Hindlimb muscle (tissue), 1 donor: Measurements from ENCODE around the gene INPP5A. TPM values are rescaled to one million over a fixed set of nuclear protein-coding genes. Genes with fewer than 3 reads are reported as not detected.
"Not testable (repeated sequence)": the region's sequence is repeated elsewhere in the genome, so short reads cannot be mapped to it uniquely, and the experiment has no call there.

Source experiments
- DNase-seq: peaks from one replicate; pipeline ENCODE4 v3.0.0-alpha.2; 2013
- polyA plus RNA-seq: library from polyadenylated mRNA; unstranded; fragments of 120-200 nt; gene quantifications from one replicate; pipeline ENCODE4 v1.2.1, GENCODE V29; 2013; ENCODE audit not compliant: insufficient read length

INPP5A gene
- polyA plus RNA-seq: 57.4 TPM

GRCh38 chr10:132537684-132538001 lies at the start of gene INPP5A:
INPP5A (plus strand) TSS chr10:132537787; CDS start chr10:132538097, 310 bp downstream.
- no peak for DNase-seq

GRCh38 chr10:132488231-132488821 lies 49.3 kb upstream of the INPP5A start:
- no peak for DNase-seq

- no peak for DNase-seq
These were observed 48.4 kb upstream of the INPP5A start for GRCh38 chr10:132489053-132489703.

GRCh38 chr10:132489704-132490534 lies 47.7 kb upstream of the INPP5A start:
- DNase-seq: no peak

- not testable (repeated sequence) for DNase-seq
These were observed 46.1 kb upstream of the INPP5A start for GRCh38 chr10:132491534-132491933.

GRCh38 chr10:132492323-132493025 lies 45.1 kb upstream of the INPP5A start:
- no peak for DNase-seq

GRCh38 chr10:132493246-132493755 lies 44.3 kb upstream of the INPP5A start:
- no peak for DNase-seq

- DNase-seq: no peak
These were observed 43.8 kb upstream of the INPP5A start for GRCh38 chr10:132493756-132494290.

GRCh38 chr10:132494866-132495630 lies 42.5 kb upstream of the INPP5A start:
- no peak for DNase-seq

GRCh38 chr10:132496360-132497062 lies 41.1 kb upstream of the INPP5A start:
- DNase-seq: no peak

- DNase-seq: no peak
These were observed 40.4 kb upstream of the INPP5A start for GRCh38 chr10:132497063-132497680.

- no peak for DNase-seq
These were observed 39.6 kb upstream of the INPP5A start for GRCh38 chr10:132497861-132498561.

GRCh38 chr10:132498562-132499366 lies 38.8 kb upstream of the INPP5A start:
- DNase-seq: no peak

GRCh38 chr10:132499367-132499685 lies 38.3 kb upstream of the INPP5A start:
- no peak for DNase-seq

GRCh38 chr10:132500781-132501415 lies 36.7 kb upstream of the INPP5A start:
- DNase-seq: no peak

- no peak for DNase-seq
These were observed 34.9 kb upstream of the INPP5A start for GRCh38 chr10:132502544-132503300.

GRCh38 chr10:132503581-132504421 lies 33.8 kb upstream of the INPP5A start:
- no peak for DNase-seq
